Activated CD4-positive, alpha-beta T cell treated with anti-CD3 and anti-CD28 coated beads for 4 hours (primary cell): Measurements from ENCODE around the gene BTBD16.

Experiments
- DNase-seq, 2 donors: peaks; one replicate each; pipeline ENCODE4 v3.0.0-alpha.2; 2020

BTBD16 gene

GRCh38 chr10:122248356-122249302 lies 22.5 kb upstream of the BTBD16 start:
- DNase-seq, result no peak

DNA sequence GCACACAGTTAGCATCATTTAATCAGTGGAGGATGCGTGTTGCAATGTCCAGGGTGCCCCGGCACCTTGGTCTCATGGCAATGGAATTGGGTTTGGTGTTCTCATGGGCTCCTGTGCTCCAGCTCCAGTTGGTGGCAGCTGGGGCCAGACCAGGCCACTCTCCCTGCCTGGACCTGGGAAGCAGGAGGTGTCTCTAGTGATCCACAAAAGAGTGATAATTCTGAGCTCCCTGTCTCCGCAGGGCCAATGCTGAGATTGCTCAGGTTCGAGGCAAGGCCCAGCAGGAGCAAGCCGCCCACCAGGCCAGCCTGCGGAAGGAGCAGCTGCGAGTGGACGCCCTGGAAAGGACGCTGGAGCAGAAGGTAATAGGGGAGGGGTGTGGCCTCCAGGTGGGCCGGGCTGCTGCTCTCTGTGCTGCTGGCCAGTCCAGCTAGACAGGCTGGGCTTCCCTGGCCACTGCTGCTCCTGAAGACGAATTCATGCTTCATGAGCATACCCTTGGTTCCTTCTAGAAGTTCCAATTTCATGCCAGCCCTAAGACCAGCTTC lies 21.7 kb upstream of the BTBD16 start:
- no peak for DNase-seq

DNA sequence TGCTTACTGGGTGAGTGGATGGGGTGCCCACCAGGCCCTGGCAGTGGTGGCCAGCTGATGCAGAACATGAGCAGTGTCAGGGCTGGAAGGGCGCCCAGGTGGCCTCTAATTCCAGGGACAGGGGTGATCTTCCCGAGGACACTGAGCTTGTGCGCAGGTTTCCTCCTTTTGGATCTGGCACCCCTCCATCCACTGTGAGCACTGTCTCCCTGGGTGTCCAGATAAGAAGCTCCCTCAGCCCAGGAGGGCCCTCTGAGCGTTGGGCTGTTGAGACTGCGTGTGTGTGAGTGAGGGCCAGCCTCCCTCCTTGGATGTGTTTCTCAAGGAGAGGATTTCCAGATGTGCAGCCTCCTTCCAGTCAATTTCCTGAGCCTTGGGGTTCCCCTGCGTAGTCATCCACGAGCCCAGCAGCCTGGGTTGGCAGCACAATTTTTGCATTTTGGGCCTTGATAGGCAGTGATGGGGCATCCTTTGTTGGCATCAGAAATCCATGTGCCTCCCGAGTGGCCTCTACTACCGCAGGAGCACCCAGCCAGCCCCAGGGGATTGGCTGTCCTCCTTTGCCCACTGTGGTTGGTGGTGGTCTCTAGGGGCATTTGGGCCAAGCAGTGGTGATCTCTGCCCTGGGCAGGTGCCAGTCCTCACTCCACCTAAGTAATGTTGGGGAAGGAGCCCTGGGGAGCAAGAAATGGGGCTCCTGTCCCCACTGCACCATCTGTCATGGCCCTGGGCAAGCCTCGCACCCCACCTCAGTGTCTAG lies 20.9 kb upstream of the BTBD16 start:
- DNase-seq, result no peak

DNA sequence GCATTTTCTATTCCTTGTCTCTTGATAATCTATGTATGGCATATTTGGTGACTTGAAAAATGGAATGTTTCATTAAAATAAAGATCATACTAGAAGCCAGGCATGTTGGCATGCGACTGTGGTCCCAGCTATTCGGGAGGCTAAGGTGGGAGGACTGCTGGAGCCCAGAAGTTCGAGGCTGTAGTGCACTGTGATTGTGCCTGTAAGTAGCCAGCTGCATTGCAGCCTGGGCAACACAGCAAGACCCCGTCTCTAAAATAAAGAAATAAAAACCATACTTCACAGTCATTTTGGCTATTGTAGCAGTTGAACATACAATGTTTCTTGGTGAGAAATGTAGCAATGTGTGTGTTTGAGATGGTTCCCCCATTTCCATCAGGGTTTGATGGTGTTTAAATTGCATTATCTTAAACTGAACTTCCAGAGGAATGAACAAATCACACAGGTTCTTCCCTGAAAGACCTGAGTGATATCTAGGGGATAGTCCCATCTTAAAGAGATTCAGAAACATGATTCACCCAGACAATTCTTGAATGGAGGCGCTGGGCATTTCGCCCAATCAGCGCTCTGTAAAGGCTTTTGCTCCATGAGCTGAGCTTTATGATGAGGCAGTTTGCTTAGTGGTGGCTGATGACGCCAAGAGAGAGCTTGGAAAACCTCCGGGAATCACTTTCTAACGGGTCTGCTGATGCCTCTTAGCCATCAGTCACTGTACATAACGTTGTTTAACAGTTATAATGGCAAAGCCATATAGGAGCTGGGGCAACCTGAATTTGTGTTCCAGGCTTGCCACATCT lies 19.4 kb upstream of the BTBD16 start:
- DNase-seq, result no peak

- no peak for DNase-seq
Measured at GRCh38 chr10:122252805-122253204, 18.3 kb upstream of the BTBD16 start.

- DNase-seq, result no peak
Measured at GRCh38 chr10:122253605-122254004, 17.5 kb upstream of the BTBD16 start.

DNA sequence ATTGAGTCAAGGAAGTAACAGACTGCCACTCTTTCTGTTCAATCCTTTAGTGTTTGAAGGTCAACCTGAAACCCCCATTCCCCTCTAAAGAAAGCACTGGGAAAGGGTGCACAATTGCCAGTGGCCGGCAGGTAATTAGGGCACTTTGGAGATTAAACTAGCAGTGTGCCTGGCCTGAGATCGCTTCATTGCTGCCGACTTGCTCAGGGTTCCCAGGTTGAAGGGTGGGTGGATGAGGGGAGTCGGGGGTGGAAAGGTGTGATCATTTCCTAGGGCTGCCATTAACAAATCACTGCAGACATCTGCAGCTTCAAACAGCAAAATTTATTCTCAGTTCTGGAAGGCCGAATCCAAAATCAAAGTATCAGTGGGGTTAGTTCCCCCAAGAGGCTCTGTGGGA lies 16.3 kb upstream of the BTBD16 start:
- no peak for DNase-seq

GRCh38 chr10:122255509-122256301 lies 15.4 kb upstream of the BTBD16 start:
- DNase-seq, result no peak

DNA sequence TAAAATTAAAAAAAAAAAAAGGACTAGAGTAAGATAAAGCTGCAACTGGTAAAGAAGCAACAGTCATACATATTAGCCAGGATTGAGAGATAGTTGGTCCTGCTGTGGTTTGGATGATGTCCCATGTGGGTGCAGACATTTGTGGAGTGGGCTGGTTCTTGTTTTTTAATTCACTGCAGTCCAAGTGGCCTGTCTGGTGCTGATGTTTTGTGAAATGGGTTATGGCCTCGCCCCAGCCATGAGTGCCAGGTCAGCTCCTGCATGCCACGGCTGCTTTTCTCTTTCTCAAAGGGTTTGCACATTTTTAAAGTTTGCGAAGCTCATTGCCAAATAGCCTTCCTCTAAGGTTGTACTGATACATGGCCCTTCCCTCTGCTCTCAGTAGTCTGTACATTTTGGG lies 14.1 kb upstream of the BTBD16 start:
- DNase-seq, result no peak

- DNase-seq, result no peak
Measured at GRCh38 chr10:122258136-122259074, 12.7 kb upstream of the BTBD16 start.

- no peak for DNase-seq
Measured at GRCh38 chr10:122259075-122259466, 12.0 kb upstream of the BTBD16 start.

- no peak for DNase-seq
Measured at GRCh38 chr10:122261584-122261983, 9.5 kb upstream of the BTBD16 start.

DNA sequence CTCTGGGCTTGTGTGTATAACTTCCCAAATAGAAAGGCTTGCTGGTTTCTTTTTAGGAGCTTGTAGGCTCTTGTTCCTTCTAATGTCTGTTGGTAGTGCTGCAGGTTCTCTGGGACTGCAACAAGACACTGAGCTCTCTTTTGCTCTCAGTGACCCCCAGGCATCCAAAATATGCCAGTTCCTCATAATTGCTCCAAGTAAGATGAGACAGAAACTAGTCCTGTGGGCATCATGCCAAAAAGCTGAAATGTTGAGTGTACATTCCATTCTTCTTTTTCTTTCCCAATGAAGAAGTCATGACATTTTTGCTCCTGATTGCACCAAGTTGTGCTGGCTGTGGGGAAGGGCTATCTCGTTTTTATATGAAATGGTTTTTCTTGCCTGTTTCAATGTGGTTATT lies 7.1 kb upstream of the BTBD16 start:
- no peak for DNase-seq

GRCh38 chr10:122264436-122264835 lies 6.7 kb upstream of the BTBD16 start:
- no peak for DNase-seq

DNA sequence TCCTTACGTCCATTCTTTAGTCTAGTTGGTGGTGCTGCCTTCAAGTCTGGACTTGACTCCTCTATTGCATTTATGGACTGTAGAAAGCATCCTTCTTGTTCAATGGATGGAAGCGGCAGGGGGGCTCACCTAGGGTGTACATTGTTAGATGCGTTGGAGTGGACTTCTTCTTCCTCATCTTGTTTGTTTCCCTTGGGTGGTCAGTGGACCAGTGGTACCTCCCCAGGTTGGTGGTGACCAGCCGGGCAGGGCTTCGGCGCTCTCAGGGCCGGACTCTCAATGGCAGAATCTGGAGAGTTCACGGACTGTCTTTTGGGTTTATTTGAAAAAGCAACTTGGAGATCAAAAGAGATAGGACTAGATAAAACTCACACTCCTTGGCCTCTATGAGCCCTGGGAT lies 6.2 kb upstream of the BTBD16 start:
- no peak for DNase-seq

GRCh38 chr10:122265896-122266295 lies 5.2 kb upstream of the BTBD16 start:
- DNase-seq, result no peak

GRCh38 chr10:122267849-122268737 lies 3.0 kb upstream of the BTBD16 start:
- DNase-seq, result peak; percentile 21 to 35

DNA sequence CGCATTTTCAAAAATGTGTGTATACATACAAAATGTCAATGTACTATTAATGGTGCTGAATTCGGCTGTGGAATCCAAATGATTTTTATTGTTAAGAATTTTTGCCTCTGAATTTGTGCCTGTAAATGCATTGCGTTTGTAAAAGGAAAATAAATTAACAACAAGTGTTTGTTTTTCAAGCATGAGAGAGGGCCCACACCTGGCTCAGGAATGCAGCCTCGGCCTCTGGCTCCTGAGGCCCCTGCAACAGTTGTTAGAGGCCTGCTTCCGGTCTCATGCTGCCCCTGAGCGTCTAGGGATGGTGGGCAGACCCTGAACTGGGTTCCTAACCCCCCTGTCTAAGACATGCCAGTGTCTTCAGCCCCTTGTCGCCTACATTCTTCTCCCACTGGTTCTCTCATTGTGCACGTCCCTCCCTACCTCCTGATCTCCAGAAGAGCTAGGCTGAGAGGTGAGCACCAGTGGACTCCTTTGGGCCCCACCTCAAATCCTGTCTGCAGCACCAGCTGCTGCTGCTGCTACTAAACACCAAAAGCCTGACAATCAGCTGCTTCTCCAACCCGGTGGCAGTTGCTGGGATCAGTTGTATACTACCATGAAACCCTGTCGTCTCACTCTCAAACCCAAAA lies 1.9 kb upstream of the BTBD16 start:
- DNase-seq, result no peak

GRCh38 chr10:122273966-122274545 lies 3.0 kb downstream of the BTBD16 start:
- DNase-seq, result no peak
